HG02870 (cell line): Measurements from ENCODE around the gene FCHSD2.
"Not testable (repeated sequence)": the region's sequence is repeated elsewhere in the genome, so short reads cannot be mapped to it uniquely, and the experiment has no call there.

Source experiments
- ATAC-seq: cut with Tn5 transposase; IDR thresholded peaks from one replicate; pipeline ENCODE4 v1.9.1; 2021; ENCODE audit warnings: mild to moderate bottlenecking, moderate library complexity; ENCODE audit not compliant: unreplicated experiment

Gene FCHSD2

DNA sequence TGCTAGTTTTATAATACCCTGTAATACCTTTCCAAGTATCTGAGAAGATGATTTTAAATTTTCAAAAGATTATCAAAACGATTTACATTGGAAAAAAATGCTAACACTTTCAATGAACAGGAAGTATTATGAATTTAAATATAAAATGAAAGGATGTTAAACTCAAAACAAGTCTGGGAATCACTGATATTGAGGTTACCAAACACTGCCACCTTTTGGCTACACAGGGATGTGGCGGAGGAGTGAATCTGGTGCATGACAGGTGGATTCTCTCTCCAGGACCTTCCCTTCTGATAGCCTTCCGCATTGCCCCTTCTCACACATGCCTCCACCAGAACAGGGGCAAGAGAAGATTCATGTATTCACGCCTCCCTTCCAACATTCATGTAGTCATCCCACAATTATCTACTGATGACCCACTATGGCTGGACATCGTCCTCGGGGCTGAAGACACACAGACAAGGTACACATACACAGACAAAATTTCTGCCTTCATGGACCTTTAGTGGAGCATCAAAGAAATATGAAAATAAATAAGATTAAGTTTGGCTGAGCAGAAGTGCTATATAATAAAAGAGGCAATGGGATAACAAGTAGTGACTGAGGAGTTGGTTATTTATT is 293.2 kb downstream of the FCHSD2 start:
- no peak for ATAC-seq

DNA sequence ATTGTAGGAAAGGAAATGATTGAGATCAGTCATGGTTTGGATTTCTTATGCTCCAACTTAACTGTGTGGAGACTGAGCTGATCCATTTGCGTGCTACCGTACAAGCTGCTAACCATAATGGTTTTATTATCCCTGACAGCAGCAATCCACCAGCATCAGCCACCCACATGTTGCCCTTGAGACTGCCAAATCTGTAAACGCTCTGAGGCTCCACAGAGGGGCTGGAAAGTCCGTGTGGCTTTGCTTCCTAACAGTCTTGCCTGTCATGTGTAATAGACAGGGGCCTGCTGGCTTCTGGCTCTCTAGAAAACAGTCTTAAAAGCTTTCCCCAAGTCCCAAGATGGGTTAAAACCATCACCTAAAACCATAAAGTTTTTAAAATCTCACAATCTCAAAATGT is 297.8 kb downstream of the FCHSD2 start:
- ATAC-seq = no peak

DNA sequence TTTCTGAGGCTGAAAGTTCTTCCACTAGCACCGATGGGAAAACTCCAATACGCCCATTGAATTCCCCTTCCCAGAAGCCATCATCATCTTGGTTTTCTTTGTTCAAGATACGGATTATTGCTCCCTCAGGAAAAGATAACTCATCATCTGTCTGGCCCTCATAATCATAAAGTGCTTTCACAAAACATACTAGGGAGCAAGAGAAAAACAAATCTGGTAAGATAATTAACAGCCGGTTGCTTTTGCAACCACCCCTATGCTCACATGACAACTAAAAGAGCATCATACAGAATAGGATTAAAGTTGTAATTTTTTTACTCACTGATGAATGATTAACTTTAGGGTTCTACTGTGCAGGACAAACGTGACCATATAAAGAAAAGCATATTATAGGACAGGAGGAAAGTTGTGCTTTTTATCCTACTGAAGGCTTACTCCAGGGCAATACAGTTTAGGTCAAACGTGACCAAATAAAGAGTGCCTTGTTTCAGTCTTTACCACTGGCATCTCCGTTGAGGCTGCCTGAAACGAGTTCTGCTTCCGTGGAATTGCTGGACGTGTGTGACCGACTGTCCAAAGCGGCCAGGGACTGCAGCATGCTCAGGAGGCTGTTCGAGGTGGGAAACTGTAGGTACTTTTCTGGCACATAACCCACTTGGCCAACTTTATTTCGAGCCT is 299.3 kb downstream of the FCHSD2 start:
- ATAC-seq = no peak

DNA sequence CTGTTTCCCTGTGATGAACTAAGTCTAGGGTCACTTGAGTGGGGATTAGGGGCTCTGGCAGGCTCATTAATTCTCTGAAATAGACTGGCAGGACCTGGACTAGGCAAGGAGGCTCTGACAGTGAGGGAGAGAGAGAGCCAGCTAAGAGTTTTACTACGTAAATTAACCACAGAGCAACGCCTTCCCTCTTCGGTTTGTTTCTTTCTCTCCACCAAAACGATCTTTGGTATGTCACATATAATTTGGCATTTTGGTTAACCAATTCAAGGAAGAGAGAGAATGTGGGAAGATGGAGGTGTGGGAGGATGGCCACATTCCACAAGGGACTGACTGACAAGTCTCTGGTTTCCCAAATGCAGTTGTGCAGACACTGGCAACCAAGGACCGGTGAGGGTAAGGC is 300.0 kb downstream of the FCHSD2 start:
- no peak for ATAC-seq

DNA sequence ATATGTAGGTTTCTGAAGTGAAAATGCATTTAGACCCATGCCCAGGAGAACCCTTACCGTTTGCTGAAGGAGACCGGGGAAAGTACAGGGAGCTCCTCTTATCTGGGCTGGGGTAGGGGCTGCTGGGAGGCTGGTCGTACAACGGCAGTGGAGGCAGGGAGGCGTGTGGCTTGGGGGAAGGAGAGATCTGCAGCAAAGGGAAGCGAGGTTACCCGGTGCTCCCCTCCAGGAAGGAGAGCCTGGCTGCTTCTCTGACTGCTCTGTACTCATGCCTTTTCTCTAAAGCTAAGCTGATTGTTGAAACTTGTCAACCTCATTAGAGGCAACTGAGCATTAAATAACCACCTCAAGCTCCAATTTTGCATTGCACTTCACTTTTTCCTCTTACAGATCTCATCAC is 300.7 kb downstream of the FCHSD2 start:
- ATAC-seq = no peak

DNA sequence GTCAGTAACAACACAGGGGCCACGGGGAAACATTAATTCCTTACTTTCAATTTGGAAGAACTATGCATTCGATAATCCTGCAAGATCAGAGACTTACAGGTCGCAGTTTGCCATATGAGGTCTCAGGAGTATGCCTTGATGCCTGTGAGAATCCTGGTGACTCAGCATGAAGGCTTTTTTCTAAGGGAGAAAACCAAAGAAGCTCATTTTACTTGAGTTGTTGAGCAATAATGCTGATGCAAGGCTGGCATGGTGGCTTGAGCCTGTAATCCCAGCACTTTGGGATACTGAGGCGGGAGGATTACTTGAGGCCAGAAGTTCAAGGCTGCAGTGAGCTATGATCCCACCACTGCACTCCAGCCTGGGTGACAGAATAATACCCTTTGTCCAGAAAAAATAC is 301.3 kb downstream of the FCHSD2 start:
- ATAC-seq = no peak

DNA sequence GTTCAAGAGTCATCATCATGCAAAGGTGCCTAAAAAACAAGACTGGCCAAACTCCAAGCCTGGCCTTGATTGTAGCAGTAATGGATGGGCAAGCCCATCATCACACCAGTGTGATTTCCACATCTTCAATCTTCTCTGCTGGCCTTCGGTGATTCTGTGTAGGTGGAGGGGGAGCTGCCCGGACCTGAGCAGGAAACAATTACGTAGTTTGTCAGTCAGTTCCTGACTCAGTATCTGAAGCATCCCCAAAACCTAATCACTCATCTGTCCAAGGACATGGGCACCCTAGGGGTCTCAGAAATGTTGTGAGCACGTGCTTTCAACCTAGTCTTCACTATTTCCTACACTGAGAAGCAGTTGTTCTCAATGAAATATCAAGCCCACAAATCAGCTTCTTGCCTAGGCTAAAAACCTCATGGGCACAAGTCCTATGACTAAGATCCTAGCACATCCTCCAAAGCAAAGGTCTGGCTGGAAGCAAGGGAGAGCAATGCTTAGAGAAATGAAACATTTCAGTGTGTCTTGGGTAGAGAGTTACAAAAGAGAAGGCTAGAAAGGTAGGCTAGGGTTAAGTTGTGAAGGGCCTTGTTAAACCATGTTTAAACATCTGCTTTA is 303.3 kb downstream of the FCHSD2 start:
- no peak for ATAC-seq

DNA sequence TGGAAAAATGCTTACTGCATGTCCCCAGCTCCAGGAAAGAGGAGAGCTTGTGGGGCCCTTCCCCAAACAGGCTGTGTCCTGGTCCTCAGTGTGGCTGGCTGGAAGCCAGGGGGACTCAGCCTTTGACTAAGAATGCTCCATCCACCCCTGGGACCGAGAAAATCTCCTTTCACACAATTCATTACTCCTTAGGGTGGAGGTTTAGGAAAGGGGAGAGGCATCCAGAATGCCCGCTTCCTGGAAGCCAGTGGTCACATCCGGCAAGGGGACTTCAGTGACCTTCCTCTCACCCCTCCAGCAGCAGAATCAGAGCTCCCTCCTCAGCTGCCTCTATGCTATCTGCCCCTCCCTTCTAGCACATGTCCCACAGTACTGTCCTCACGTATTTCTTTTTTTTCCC is 306.0 kb downstream of the FCHSD2 start:
- no peak for ATAC-seq

DNA sequence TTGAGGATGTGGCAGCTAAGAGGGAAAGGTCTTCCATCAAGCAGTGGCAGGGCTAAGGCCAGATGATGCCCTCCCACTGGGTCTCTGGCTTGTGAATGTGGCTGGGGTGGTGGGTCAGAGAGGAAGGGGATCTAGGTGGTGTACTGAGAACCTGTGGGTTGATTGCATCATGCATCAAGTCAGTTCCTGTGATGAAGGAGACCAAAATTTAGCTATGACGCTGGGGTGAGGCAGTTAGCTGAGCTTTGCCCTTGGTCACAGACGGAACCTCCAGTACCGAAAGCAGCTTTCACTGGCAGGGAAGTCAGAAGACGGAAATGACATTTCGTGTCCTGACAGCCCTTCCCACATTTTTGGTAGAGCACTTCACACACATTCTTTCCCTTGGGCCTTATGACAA is 307.2 kb downstream of the FCHSD2 start:
- no peak for ATAC-seq

DNA sequence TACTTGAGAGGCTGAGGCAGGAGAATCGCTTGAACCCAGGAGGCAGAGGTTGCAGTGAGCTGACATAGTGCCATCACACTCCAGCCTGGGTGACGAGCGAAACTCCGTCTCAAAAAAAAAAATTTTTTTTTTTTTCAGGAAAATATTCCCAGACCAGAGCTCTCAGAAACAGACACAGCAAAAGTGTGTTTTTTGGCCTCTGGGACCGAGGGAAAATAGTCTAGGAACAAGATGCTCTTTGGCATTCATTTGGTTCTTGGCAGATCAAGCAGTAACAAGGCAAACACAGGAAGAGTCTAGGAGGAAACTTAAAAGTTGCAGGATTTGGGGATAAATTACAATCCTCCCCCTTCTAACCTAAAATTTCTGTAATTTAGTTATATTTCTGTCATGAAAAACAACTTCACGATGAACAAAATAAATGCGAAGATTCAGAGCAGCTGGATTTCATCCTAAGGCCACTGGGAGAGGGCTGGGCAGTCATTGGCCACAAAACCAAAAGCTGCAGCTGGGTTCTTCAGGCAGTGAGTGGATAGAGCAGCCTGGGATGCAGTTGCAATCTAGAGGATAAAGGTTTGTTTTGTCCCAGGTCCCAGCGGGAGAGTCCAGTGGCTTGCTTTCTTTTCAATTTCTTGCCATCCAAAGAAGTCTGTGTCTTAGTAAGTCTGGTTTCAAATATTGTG is 308.2 kb downstream of the FCHSD2 start:
- no peak for ATAC-seq

DNA sequence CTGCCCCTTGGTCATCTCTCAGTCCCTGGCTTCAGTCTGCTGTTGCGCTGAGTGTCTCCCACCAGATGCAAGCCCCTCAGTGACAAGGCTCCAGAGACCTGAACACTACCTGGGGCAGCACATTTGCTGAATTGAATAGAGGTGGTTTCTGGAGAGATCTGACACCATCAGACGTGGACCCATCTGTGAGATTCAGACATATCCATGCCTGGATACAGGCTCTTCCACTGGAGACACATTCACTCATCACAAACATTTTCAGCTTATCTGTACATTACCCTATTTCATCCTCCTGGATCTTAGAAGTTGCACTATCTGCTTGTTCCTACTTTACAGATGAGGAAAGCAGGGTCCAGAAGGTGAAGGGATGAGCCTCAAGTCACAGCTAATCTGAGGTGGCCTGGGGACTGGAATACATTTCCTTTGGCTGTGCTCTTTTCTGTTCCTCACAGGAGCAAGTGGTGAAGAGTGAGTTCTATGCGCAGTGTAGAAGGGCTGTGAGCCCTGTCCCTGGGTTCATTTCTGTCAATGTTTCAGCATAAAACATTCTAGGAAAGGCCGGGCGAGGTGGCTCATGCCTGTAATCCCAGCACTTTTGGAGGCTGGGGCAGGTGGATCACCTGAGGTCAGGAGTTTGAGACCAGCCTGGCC is 308.9 kb downstream of the FCHSD2 start:
- no peak for ATAC-seq

DNA sequence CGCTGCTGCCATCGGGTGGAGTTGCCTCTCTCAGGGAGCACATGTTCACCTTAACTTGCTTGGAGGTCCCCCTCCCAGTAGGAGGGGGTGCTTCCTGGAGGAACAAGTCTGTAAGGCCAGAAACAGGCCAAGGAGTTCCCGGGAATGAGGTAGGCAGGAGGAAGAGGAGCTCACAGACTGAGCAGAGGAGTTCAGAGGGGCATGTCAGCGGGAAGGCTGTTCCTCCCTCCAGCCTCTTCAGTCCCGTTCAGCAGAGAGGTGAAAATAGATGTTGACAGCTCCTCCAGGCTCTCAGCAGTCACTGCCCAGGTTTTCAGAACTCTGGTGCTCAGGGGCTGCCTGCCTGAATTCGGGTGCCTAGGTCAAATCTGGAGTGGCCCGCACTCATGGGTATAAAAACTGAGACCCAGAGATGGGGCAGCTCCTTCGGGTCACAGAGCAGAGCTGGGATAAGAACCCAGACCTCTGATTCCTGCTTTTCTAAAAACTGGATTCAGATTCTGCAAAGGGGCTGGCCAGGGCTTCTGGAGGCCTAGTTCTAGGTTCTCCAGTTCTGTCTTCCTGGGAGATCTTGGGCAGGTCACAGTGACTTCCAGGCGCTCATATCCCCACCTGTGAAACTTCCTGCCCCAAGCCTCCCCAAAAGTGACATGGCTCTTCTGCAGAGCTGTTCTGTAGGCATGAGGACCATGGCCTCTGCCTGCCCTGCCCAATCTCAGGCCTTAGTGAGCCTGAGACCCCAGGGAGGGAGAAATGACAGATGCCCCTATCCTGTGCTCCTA is 309.6 kb downstream of the FCHSD2 start:
- ATAC-seq = no peak

DNA sequence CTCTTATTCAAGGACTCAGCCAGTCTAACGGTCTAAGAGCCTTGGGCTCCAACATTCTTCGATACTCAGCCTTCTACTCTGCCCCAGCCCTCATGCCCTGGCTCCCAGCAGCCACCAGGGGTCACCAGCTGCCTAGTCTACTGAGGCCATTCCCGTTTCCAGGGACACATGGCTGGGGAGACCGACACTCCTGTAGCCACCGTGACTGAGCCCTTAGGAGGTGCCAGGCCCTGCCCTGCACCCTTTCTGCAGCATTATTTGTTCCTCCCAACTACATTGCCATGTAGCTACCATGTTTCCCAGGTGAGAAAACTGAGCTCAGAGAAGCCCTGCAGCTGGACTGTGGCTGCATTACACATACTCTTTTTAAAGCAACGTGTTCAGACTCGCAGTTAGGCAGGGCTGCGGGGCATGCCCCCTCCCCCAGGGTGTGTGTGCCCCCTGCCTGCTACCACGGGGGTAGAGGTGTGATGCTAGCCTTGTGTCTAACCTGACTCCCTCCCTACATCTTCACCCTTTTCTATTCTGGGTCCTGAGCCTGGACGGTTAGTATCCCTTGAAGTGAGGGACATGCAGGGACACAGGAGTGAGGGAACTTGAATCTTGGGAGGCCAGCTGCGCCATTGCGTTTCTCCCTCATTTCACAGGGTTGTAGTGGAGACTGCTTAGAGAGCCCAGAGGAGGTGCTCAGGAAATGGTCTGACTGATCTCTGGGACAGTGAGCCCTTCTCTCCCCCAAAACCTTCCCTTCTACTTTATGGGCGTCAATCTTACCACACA is 310.4 kb downstream of the FCHSD2 start:
- no peak for ATAC-seq

DNA sequence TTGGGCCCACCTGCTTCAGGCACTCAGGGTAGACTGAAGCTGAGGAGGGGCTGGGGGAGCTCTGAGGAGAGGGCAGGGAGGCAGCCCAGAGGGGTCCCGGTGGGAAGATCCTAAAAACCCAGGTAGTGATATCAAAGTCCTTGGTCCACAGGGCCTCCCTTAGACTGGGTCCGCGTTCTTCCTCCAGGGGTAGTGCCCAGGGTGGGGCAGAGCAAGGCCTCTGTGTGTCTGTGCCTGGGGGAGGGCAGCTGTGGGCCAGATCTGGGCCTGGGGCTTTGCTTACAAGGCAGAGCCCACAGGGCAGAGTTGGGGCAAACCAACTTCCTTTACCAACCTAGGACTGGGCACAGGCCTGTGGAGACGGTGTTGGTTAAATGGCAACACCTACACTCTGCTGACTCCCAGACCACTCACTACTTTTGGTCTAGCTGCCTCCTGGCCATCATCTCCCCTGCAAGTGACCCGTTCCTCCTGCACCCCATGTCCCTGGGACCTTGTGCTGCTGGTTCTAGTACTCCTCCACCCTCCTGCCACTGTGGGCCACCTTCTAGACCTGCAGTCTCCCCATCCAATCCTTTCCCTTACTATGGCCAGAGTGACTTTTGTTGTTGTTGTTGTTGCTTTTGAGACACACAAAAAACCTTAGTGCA is 312.1 kb downstream of the FCHSD2 start:
- no peak for ATAC-seq

DNA sequence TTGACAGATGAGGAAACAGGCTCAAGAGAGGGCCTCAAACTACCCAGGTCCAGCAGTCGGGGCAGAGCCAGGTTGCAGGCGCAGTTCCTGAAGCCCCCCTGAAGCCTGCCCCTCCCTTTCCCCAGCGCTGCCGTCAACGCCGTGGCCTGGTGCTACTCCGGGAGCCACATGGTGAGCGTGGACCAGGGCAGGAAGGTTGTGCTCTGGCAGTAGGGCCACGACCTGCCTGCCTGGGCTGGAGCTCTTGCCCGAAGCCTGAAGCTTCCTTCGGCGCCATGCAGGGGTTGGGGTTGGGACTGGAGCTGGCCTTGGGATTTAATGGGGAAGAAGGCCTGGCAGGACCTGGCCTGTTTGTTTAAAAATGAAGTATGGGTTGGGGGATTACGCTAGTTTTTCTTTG is 312.9 kb downstream of the FCHSD2 start:
- no peak for ATAC-seq

DNA sequence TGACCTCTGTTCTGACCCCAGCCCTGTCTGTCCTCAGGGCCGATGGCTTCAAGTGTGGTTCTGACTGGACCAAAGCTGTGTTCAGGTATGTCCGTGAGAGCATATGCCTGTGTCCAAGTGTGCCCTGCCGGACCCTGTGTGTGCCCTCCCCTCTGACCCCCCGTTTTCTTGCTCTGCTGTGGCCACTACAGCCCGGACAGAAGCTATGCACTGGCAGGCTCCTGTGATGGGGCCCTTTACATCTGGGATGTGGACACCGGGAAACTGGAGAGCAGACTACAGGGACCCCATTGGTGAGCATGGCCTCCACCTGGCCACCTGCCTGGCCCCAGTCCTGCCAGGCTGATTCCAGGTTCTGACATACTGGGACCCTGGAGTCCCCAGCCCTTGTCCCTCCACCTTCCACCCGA is 313.4 kb downstream of the FCHSD2 start:
- ATAC-seq = no peak

DNA sequence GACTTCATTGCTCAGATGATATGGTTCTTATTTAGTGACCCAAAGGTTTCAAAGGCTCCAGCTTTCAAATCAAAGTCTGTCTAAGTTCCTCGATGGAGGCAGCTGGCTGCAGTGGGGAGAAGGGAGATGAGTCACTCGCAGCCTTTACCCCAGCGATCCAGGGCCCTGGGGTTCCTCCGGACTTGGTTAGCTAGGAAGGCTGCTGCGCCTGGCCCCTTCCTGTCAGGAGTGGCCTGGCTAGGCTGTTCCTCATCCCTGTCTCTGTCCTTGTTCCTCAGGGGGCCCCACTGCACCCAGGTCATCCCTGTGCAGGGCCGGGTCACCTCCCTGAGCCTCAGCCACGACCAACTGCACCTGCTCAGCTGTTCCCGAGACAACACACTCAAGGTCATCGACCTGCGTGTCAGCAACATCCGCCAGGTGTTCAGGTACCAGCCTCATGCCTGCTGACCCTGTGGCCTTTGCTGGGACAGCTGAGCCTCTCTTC is 314.0 kb downstream of the FCHSD2 start:
- no peak for ATAC-seq

DNA sequence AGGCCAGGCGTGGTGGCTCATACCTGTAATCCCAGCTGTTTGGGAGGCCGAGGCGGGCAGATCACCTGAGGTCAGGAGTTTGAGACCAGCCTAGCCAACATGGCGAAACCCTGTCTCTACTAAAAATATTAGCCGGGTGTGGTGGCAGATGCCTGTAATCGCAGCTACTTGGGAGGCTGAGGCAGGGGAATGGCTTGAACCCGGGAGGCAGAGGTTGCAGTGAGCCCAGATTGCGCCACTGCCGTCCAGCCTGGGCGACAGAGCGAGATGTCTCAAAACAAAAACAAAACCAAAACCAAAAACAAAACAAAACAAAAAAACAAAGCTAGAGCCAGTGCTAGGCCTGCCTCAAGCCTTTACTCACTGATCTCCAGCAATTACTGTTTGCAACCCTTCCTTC is 314.5 kb downstream of the FCHSD2 start:
- not testable (repeated sequence) for ATAC-seq

DNA sequence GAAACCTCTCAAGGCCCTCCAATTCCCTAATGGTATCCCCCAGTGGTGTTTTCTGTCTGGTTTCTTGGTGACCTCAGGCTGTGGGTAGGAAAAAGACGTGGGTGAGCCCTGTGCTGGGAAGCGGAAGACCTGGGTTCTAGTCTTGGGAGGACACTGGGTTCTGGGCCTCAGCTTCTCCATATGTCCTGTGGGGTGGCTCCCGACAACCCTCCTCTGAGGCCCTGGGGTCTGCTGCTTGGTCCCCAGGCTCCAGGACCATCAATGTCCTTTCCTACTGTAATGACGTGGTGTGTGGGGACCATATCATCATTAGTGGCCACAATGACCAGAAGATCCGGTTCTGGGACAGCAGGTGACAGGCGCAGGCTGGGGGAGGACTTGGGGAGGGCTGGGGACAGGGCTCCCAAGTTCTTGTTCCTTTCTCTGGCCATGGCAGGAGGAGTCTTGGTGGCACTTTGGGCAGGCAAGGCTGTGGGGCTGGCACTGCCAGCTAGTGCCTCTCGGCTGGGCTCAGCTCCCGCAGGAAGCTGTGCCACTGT is 315.1 kb downstream of the FCHSD2 start:
- no peak for ATAC-seq
